ENCODE data around the gene CAV1.

GRCh38 chr7:116545411-116545993 lies 20.7 kb downstream of the CAV1 start:
- no peak for TF ChIP-seq EP300 (IDR thresholded peaks at IDR 0.05; ENCODE audit: low read depth)
- TF ChIP-seq CTCF (IDR thresholded peaks at IDR 0.05) = no peak
- TF ChIP-seq POLR2A (IDR thresholded peaks at IDR 0.05) = no peak
